DOHH2 (cell line): ENCODE results near the gene MCOLN1.

Experiments
- H3F3A ChIP-seq: fragments of 200-600 bp; sonication (generic), shearing (Covaris generic); 2 replicates; pipeline ENCODE4 v1.6.0; 2016; ENCODE audit warnings: antibody characterized with exemption, mild to moderate bottlenecking; ENCODE audit not compliant: control insufficient read depth, insufficient read depth
- H3K27ac ChIP-seq: fragments of 200-600 bp; sonication (generic); 2 replicates; pipeline ENCODE4 v1.5.1; 2014; ENCODE audit warnings: low read depth, mild to moderate bottlenecking, low read length, moderate library complexity
- H3K27me3 ChIP-seq: fragments of 200-600 bp; sonication (generic); 2 replicates; pipeline ENCODE4 v1.6.1; 2014; ENCODE audit warnings: mild to moderate bottlenecking, low read length, mixed read lengths; ENCODE audit not compliant: control insufficient read depth
- H3K36me3 ChIP-seq: fragments of 200-600 bp; sonication (generic); 2 replicates; pipeline ENCODE4 v1.6.1; 2014; ENCODE audit warnings: mild to moderate bottlenecking, low read length, moderate library complexity, mixed read lengths; ENCODE audit not compliant: control insufficient read depth
- H3K4me1 ChIP-seq: fragments of 200-600 bp; sonication (generic); 2 replicates; pipeline ENCODE4 v1.6.1; 2014; ENCODE audit warnings: mild to moderate bottlenecking, low read length, mixed read lengths; ENCODE audit not compliant: control insufficient read depth
- H3K4me2 ChIP-seq: fragments of 200-600 bp; sonication (generic); 2 replicates; pipeline ENCODE4 v1.6.0; 2014; ENCODE audit warnings: mild to moderate bottlenecking, low read length, moderate library complexity
- H3K4me3 ChIP-seq: fragments of 200-600 bp; sonication (generic); 2 replicates; pipeline ENCODE4 v1.5.1; 2014; ENCODE audit warnings: mild to moderate bottlenecking, low read length, mixed read lengths
- H3K79me2 ChIP-seq: fragments of 200-600 bp; sonication (generic); 2 replicates; pipeline ENCODE4 v1.6.1; 2014; ENCODE audit warnings: mild to moderate bottlenecking, low read length, mixed read lengths; ENCODE audit not compliant: control insufficient read depth
- H3K9me2 ChIP-seq: fragments of 200-600 bp; sonication (generic); replicated peaks from 2 replicates; pipeline ENCODE4 v1.6.1; 2014; ENCODE audit warnings: mild to moderate bottlenecking, low read length, mixed read lengths; ENCODE audit not compliant: control insufficient read depth
- H3K9me3 ChIP-seq: fragments of 200-600 bp; sonication (generic); 2 replicates; pipeline ENCODE4 v1.6.1; 2014; ENCODE audit warnings: antibody characterized with exemption, low read length, mixed read lengths; ENCODE audit not compliant: control insufficient read depth, insufficient read depth
- H4K20me1 ChIP-seq: fragments of 200-600 bp; sonication (generic); 2 replicates; pipeline ENCODE4 v1.6.0; 2014; ENCODE audit warnings: low read depth, mild to moderate bottlenecking, antibody characterized with exemption, low read length, moderate library complexity; ENCODE audit not compliant: control insufficient read depth, insufficient read depth
- CTCF ChIP-seq: fragments of 200-600 bp; sonication (generic); IDR thresholded peaks from one replicate; pipeline ENCODE4 v1.5.1; 2014; ENCODE audit warnings: antibody characterized with exemption, mild to moderate bottlenecking, low read depth, low read length; ENCODE audit not compliant: poor library complexity, severe bottlenecking
- EZH2phosphoT487 ChIP-seq: fragments of 200-600 bp; sonication (generic); IDR thresholded peaks from 2 replicates; pipeline ENCODE4 v1.6.1; 2017; ENCODE audit warnings: borderline replicate concordance, mild to moderate bottlenecking, antibody characterized with exemption, low read length, moderate library complexity, mixed read lengths

MCOLN1 gene

GRCh38 chr19:7476777-7477494, 45.5 kb upstream of the MCOLN1 start:
- Histone ChIP-seq H3K36me3 (peaks cover 6% of the 10 kb centered on the region), H3F3A (peaks cover 10% of the 10 kb centered on the region), H3K27ac (no peak overlapping the region), H3K27me3 (no peaks in the 10 kb centered on the region), H3K4me1 (peaks cover 18% of the 10 kb centered on the region), H3K79me2 (no peaks in the 10 kb centered on the region), H3K4me2 (no peak overlapping the region), H4K20me1 (no peaks in the 10 kb centered on the region; the same call in 1 of the 2 replicates), H3K9me3 (no peaks in the 10 kb centered on the region), H3K9me2 (no peaks in the 10 kb centered on the region), H3K4me3 (no peak overlapping the region)
- TF ChIP-seq CTCF (no peak), EZH2phosphoT487 (no peak)

GRCh38 chr19:7477758-7478157, 44.7 kb upstream of the MCOLN1 start:
- Histone ChIP-seq H3K27ac (no peak overlapping the region), H4K20me1 (no peaks in the 10 kb centered on the region; the same call in 1 of the 2 replicates), H3F3A (0 out of 2 replicates have a peak, but pooled peaks cover 4% of the 10 kb centered on the region), H3K79me2 (no peaks in the 10 kb centered on the region), H3K9me2 (no peaks in the 10 kb centered on the region), H3K4me2 (no peak overlapping the region), H3K4me3 (no peak overlapping the region), H3K4me1 (peaks cover 10% of the 10 kb centered on the region), H3K36me3 (no peaks in the 10 kb centered on the region; the same call in 1 of the 2 replicates), H3K9me3 (no peaks in the 10 kb centered on the region), H3K27me3 (no peaks in the 10 kb centered on the region)
- no peak for TF ChIP-seq EZH2phosphoT487
- no peak for TF ChIP-seq CTCF

GRCh38 chr19:7478173-7478842, 44.1 kb upstream of the MCOLN1 start:
- H3K4me3 ChIP-seq = no peak overlapping the region
- H3F3A ChIP-seq = 0 out of 2 replicates have a peak, but pooled peaks cover 4% of the 10 kb centered on the region
- no peak overlapping the region for H3K27ac ChIP-seq
- no peaks in the 10 kb centered on the region for H3K9me2 ChIP-seq
- peaks cover 4% of the 10 kb centered on the region for H3K4me1 ChIP-seq
- H3K27me3 ChIP-seq = no peaks in the 10 kb centered on the region
- H3K4me2 ChIP-seq = no peak overlapping the region
- TF ChIP-seq CTCF (no peak), EZH2phosphoT487 (no peak)
- no peaks in the 10 kb centered on the region for H3K36me3 ChIP-seq
- no peaks in the 10 kb centered on the region for H3K79me2 ChIP-seq
- no peaks in the 10 kb centered on the region for H3K9me3 ChIP-seq
- H4K20me1 ChIP-seq = no peaks in the 10 kb centered on the region; the same call in 1 of the 2 replicates
